ENCODE data around the gene SIPA1L3.

- TF ChIP-seq CTCF (conservative IDR thresholded peaks at IDR 0.05 in 1 of 2, IDR thresholded peaks at IDR 0.05 in 1 of 2; ENCODE audit: extremely low read depth in 1 of 2, insufficient read depth in 1 of 2, low read depth in 1 of 2, low read length in 2 of 2) = no peak
- no peak for TF ChIP-seq EZH2 (IDR thresholded peaks at IDR 0.05; ENCODE audit: borderline replicate concordance, low read length)
Measured at GRCh38 chr19:38162094-38162493, 255.1 kb downstream of the SIPA1L3 start.

All from mammary epithelial cell (primary cell).